GM21515 (cell line): ENCODE measurements around the gene PCSK6.

Experiments
- ATAC-seq: cut with Tn5 transposase; IDR thresholded peaks from one replicate; pipeline ENCODE4 v1.9.1; 2021; ENCODE audit not compliant: unreplicated experiment

Gene PCSK6

GRCh38 chr15:101523560-101523940, 34.0 kb upstream of the PCSK6 start:
- ATAC-seq, result no peak

GRCh38 chr15:101522621-101523559, 33.4 kb upstream of the PCSK6 start:
- no peak for ATAC-seq

- ATAC-seq, result no peak
These were observed 32.6 kb upstream of the PCSK6 start for GRCh38 chr15:101522091-101522490.

- ATAC-seq, result no peak
These were observed 32.1 kb upstream of the PCSK6 start for GRCh38 chr15:101521591-101521990.

GRCh38 chr15:101521069-101521468, 31.6 kb upstream of the PCSK6 start:
- ATAC-seq, result no peak

GRCh38 chr15:101520395-101520794, 30.9 kb upstream of the PCSK6 start:
- no peak for ATAC-seq

- ATAC-seq, result no peak
These were observed 28.0 kb upstream of the PCSK6 start for GRCh38 chr15:101517504-101517903.

GRCh38 chr15:101514318-101514717, 24.8 kb upstream of the PCSK6 start:
- no peak for ATAC-seq

- ATAC-seq, result no peak
These were observed 22.2 kb upstream of the PCSK6 start for GRCh38 chr15:101511717-101512116.

- no peak for ATAC-seq
These were observed 21.0 kb upstream of the PCSK6 start for GRCh38 chr15:101510212-101511197.

GRCh38 chr15:101509279-101509678, 19.8 kb upstream of the PCSK6 start:
- ATAC-seq, result no peak

- ATAC-seq, result no peak
These were observed 17.0 kb upstream of the PCSK6 start for GRCh38 chr15:101506491-101506890.

GRCh38 chr15:101505610-101506337, 16.3 kb upstream of the PCSK6 start:
- ATAC-seq, result no peak

GRCh38 chr15:101504866-101505609, 15.5 kb upstream of the PCSK6 start:
- no peak for ATAC-seq

GRCh38 chr15:101504373-101504772, 14.9 kb upstream of the PCSK6 start:
- ATAC-seq, result no peak

- no peak for ATAC-seq
These were observed 13.7 kb upstream of the PCSK6 start for GRCh38 chr15:101503296-101503599.

GRCh38 chr15:101502572-101503295, 13.2 kb upstream of the PCSK6 start:
- ATAC-seq, result no peak

- ATAC-seq, result no peak
These were observed 12.3 kb upstream of the PCSK6 start for GRCh38 chr15:101501703-101502373.

GRCh38 chr15:101500865-101501551, 11.5 kb upstream of the PCSK6 start:
- ATAC-seq, result no peak
